Measurements from ENCODE around the gene IRAK3. TPM values are rescaled to one million over a fixed set of nuclear protein-coding genes. Genes with fewer than 3 reads are reported as not detected.

The IRAK3 gene
- total and polyA plus RNA-seq, 7 donors, result 1.4 to 17.1 (median 9.4) TPM

DNA sequence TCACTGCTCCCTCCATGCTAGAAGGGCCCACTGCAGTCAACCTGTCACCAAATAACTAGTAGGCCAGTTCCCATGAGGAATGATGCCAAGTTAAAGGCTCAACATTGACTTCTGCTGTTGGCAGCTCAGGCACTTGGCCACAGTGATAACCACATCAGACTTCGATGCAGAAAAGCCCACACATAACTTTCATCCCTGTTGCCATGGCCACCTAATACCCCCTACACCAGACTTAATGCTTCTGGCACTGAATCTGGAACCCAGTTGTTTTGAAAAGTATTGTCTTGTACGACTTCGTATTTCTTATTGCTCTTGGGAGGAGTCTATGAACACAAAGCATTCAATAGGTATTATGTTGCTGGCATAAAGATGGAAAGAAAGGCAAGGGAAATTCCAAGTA is 69.0 kb downstream of the IRAK3 start:
- Histone ChIP-seq H3K4me1 (no peaks in the 10 kb centered on the region), H3K27ac (no peak overlapping the region), H3K27me3 (no peaks in the 10 kb centered on the region), H3K36me3 (no peaks in the 10 kb centered on the region), H3K9me3 (no peaks in the 10 kb centered on the region), H3K4me3 (no peak overlapping the region)
- intact Hi-C loops (cut with DNase I), result no loop called here
- WGBS, 2 donors, result 76 to 81% methylated on average over 3 of the region's 3 CpGs
- DNase-seq, result no peak
- TF ChIP-seq EP300 (IDR thresholded peaks at IDR 0.05) (no peak), POLR2A (IDR thresholded peaks at IDR 0.05) (no peak), POLR2AphosphoS5 (IDR thresholded peaks at IDR 0.05) (no peak)
- TF ChIP-seq, protein P1, sequence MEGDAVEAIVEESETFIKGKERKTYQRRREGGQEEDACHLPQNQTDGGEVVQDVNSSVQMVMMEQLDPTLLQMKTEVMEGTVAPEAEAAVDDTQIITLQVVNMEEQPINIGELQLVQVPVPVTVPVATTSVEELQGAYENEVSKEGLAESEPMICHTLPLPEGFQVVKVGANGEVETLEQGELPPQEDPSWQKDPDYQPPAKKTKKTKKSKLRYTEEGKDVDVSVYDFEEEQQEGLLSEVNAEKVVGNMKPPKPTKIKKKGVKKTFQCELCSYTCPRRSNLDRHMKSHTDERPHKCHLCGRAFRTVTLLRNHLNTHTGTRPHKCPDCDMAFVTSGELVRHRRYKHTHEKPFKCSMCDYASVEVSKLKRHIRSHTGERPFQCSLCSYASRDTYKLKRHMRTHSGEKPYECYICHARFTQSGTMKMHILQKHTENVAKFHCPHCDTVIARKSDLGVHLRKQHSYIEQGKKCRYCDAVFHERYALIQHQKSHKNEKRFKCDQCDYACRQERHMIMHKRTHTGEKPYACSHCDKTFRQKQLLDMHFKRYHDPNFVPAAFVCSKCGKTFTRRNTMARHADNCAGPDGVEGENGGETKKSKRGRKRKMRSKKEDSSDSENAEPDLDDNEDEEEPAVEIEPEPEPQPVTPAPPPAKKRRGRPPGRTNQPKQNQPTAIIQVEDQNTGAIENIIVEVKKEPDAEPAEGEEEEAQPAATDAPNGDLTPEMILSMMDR (IDR thresholded peaks at IDR 0.05), result no peak

DNA sequence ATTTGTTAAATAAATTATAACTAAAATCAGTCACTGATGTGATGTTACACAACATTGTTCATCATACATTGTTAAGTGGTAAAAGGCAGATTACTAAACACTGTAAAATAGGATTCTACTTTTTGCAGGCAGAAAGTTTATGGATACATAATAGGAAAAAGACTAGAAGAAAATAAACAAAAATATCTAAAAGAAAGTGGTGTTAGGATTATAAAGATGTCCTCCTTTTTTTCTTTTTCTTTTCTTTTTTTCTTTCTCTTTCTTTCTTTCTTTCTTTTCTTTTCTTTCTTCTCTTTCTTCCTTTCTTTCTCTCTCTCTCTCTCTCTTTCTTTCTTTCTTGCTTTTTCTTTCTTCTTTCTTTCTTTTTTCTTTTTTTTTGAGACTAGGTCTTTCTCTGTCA is 73.7 kb downstream of the IRAK3 start:
- no peaks in the 10 kb centered on the region for H3K27me3 ChIP-seq
- H3K4me3 ChIP-seq, result no peak overlapping the region
- no peak overlapping the region for H3K27ac ChIP-seq
- H3K4me1 ChIP-seq, result no peaks in the 10 kb centered on the region
- intact Hi-C loops (cut with DNase I), result no loop called here
- no peaks in the 10 kb centered on the region for H3K36me3 ChIP-seq
- no peak for TF ChIP-seq EP300 (IDR thresholded peaks at IDR 0.05)
- TF ChIP-seq, protein P1 (IDR thresholded peaks at IDR 0.05), result no peak
- no peak for TF ChIP-seq POLR2AphosphoS5 (IDR thresholded peaks at IDR 0.05)
- no peak for DNase-seq
- no peaks in the 10 kb centered on the region for H3K9me3 ChIP-seq

DNA sequence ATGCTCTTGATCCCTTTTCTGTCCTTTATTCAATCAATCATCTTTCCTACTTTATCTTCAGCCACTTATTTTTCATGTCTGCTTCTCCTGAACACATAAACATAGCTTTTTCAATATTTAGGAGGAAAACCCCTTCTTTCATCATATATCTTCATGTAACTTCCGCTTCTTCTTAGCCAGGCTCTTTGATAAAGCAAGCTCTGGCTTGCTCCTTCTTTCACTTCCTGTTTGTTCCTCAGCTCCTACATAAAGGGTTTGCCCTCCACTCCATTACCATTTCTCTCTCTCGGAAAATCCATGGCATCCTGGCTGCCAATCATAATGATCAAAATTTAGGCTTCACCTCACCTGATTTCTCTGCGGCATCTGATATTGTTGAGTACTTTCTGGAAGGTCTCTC is 79.5 kb downstream of the IRAK3 start:
- intact Hi-C loops (cut with DNase I), result no loop called here

DNA sequence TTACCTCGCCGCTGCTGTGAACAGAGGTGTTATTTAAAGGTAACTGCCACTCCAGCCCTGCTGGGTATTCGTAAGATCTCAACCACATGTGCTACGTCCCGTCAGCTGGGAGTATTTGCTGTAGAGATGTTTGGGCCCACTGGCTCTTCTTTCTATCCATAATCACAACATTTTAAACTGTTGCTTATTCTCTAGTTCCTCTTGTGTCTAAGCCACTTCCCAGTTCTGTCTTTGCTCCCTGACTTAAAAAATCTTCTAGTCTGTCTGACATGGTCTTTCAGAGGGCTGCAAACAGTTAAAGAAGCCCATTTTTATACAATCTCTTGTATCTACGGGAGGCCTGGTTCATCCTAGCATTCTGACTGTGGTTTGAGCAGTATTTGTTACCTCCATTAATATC is 80.1 kb downstream of the IRAK3 start:
- Histone ChIP-seq H3K27me3 (no peaks in the 10 kb centered on the region), H3K4me1 (no peaks in the 10 kb centered on the region), H3K9me3 (no peaks in the 10 kb centered on the region), H3K4me3 (no peak overlapping the region), H3K36me3 (no peaks in the 10 kb centered on the region), H3K27ac (no peak overlapping the region)
- TF ChIP-seq, protein P1 (IDR thresholded peaks at IDR 0.05), result no peak
- TF ChIP-seq EP300 (IDR thresholded peaks at IDR 0.05), result no peak
- TF ChIP-seq POLR2A (IDR thresholded peaks at IDR 0.05), result no peak
- TF ChIP-seq POLR2AphosphoS5 (IDR thresholded peaks at IDR 0.05), result no peak
- DNase-seq, result no peak
- 84 to 85% methylated on average over 6 of the region's 6 CpGs for WGBS, 2 donors
- intact Hi-C loops (cut with DNase I), result no loop called here

More for the DNA sequence above, 79.5 kb downstream of the IRAK3 start:
- Histone ChIP-seq H3K4me1 (no peaks in the 10 kb centered on the region), H3K9me3 (no peaks in the 10 kb centered on the region), H3K4me3 (no peak overlapping the region), H3K36me3 (no peaks in the 10 kb centered on the region), H3K27ac (no peak overlapping the region), H3K27me3 (no peaks in the 10 kb centered on the region)
- WGBS, 2 donors, result 74 to 80% methylated on average over 3 of the region's 3 CpGs
- DNase-seq, result no peak
- TF ChIP-seq EP300 (IDR thresholded peaks at IDR 0.05) (no peak), POLR2AphosphoS5 (IDR thresholded peaks at IDR 0.05) (no peak), POLR2A (IDR thresholded peaks at IDR 0.05) (no peak)
- TF ChIP-seq, protein P1 (IDR thresholded peaks at IDR 0.05), result no peak

DNA sequence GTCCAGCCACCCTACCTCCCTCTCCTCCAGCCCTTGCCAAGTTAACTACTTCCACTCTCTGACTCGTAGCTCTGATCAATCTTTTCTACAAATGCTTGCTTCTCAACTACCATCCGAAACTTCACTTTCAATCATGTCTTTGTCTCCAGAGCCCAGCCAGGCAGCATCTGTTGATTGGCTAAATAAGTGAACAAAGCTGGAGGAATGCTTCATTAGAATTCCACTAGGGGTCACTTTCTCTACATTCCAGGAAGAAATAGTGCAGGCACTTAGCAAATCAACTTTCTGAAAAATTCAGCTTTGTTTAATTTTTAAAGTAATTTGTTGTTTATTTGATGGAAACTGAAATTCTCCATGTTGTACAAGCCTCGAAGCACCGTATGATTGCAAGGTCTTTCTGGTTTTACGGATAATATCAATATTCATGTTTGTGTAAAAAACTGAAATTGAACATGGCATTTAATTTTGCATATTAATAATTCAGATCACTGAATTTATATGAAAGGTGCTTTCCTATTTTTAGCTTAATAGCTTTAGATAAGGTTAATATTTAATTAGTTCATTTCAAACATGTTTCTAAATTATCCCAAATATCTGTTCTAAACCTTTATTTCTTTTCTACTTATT is 80.9 kb downstream of the IRAK3 start:
- 61% methylated on average over 5 of the region's 5 CpGs for WGBS, 2 donors
- Histone ChIP-seq H3K4me1 (no peaks in the 10 kb centered on the region), H3K36me3 (no peaks in the 10 kb centered on the region), H3K27me3 (no peaks in the 10 kb centered on the region), H3K9me3 (no peaks in the 10 kb centered on the region), H3K4me3 (no peak overlapping the region), H3K27ac (no peak overlapping the region)
- TF ChIP-seq, protein P1 (IDR thresholded peaks at IDR 0.05), result peak in 3 of 4 experiments; percentile 41 to 55 (median 48)
- TF ChIP-seq POLR2AphosphoS5 (IDR thresholded peaks at IDR 0.05) (no peak), POLR2A (IDR thresholded peaks at IDR 0.05) (no peak), EP300 (IDR thresholded peaks at IDR 0.05) (no peak)
- no peak for DNase-seq
- intact Hi-C loops (cut with DNase I), result no loop called here
